ENCODE data around the gene MYPN. TPM values are rescaled to one million over a fixed set of nuclear protein-coding genes. Genes with fewer than 3 reads are reported as not detected.

Gene MYPN
- total RNA-seq, 4 donors from 2014 or later = 118 to 342 (median 193) TPM

- Histone ChIP-seq H3K4me1 (peaks cover 34 to 50% of the 10 kb centered on the region in 2 donors), H3K27ac (peak overlapping the region; percentile 83 to 94 (median 90)), H3K4me3 (peak overlapping the region in 2 of 4 donors; percentile 51 to 54), H3K27me3 (no peaks in the 10 kb centered on the region), H3K9me3 (no peaks in the 10 kb centered on the region), H3K36me3 (no peaks in the 10 kb centered on the region)
- TF ChIP-seq POLR2A (IDR thresholded peaks at IDR 0.05) = no peak
- TF ChIP-seq CTCF (IDR thresholded peaks at IDR 0.05 in 4 of 5, conservative IDR thresholded peaks at IDR 0.05 in 1 of 5) = no peak
- intact Hi-C loops (cut with DNase I; ENCODE audit: low total_unique reads) = no loop called here
- DNase-seq = no peak
- in situ Hi-C loops (cut with MboI; ENCODE audit: low sequenced_read_pairs in 4 of 4) = loop anchor here in 2 of 4 donors (5.0 kb wide), 2 partner anchors 60 to 65 kb away; no protein-coding TSS in a partner anchor
- ATAC-seq = no peak
Observed at GRCh38 chr10:68086910-68087684, 22.2 kb upstream of the MYPN start.

DNA sequence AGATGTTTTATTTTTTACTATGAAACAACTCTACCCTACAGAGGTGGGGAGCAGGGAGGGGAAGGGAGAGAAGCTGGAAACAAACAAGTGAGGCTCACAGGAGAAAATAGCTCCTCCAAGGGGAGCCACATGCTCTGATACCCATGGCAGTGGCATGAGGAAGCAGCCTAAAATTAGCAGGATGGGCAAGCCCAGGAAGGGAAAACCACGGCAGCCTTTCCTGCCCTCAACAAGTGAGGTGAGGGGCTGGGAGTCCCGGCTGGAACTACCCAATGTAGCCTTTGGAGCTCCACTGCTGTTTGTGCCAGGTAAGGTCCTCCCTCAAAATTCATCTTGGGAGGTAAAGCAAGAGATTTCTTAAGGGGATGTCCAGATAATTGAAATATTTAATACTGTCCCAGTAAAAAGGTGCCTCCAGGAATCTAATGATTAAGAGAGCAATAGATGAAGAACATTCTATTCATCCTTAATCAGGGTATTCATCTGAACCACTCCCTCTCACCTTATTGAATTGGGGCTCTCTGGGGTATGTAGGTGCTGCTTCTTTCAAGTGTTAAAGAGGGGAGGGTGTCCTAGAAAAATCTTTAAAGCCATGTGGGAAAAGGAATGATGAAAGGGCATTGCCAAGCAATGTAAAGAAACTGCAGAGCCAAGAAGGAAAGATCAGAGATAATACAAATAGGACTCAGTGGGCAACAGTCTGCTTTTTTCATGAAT, 21.4 kb upstream of the MYPN start:
- no peaks in the 10 kb centered on the region for H3K9me3 ChIP-seq
- DNase-seq (peak; percentile 79 to 84), ATAC-seq (peak; percentile 97)
- intact Hi-C loops (cut with DNase I; ENCODE audit: low total_unique reads) = no loop called here
- no peak for TF ChIP-seq CTCF (IDR thresholded peaks at IDR 0.05 in 4 of 5, conservative IDR thresholded peaks at IDR 0.05 in 1 of 5)
- TF ChIP-seq POLR2A (IDR thresholded peaks at IDR 0.05) = peak; percentile 50 to 84
- peaks cover 30 to 50% of the 10 kb centered on the region in 2 donors for H3K4me1 ChIP-seq
- in situ Hi-C loops (cut with MboI; ENCODE audit: low sequenced_read_pairs in 4 of 4) = loop anchor here in 2 of 4 donors (5.0 kb wide), 2 partner anchors 59 to 64 kb away; no protein-coding TSS in a partner anchor
- no peaks in the 10 kb centered on the region for H3K36me3 ChIP-seq
- H3K27ac ChIP-seq = peak overlapping the region; percentile 83 to 94 (median 90)
- H3K27me3 ChIP-seq = no peaks in the 10 kb centered on the region
- H3K4me3 ChIP-seq = peak overlapping the region; percentile 28 to 54 (median 42)

- TF ChIP-seq POLR2A (IDR thresholded peaks at IDR 0.05) (no peak), CTCF (IDR thresholded peaks at IDR 0.05 in 4 of 5, conservative IDR thresholded peaks at IDR 0.05 in 1 of 5) (no peak)
- ATAC-seq (no peak), DNase-seq (no peak)
- intact Hi-C loops (cut with DNase I; ENCODE audit: low total_unique reads) = no loop called here
- peak overlapping the region in 2 of 4 donors; percentile 51 to 54 for H3K4me3 ChIP-seq
- no peaks in the 10 kb centered on the region for H3K36me3 ChIP-seq
- H3K9me3 ChIP-seq = no peaks in the 10 kb centered on the region
- H3K4me1 ChIP-seq = peaks cover 22 to 41% of the 10 kb centered on the region in 2 donors
- in situ Hi-C loops (cut with MboI; ENCODE audit: low sequenced_read_pairs in 4 of 4) = loop anchor here in 2 of 4 donors (5.0 kb wide), 2 partner anchors 59 to 64 kb away; no protein-coding TSS in a partner anchor
- H3K27me3 ChIP-seq = no peaks in the 10 kb centered on the region
- H3K27ac ChIP-seq = peak overlapping the region; percentile 83 to 94 (median 90)
Observed at GRCh38 chr10:68088740-68089139, 20.5 kb upstream of the MYPN start.

- DNase-seq = no peak
- Histone ChIP-seq H3K36me3 (no peaks in the 10 kb centered on the region), H3K27me3 (no peaks in the 10 kb centered on the region), H3K4me1 (peaks cover 20 to 31% of the 10 kb centered on the region in 2 donors), H3K9me3 (no peaks in the 10 kb centered on the region), H3K27ac (peak overlapping the region; percentile 83 to 94 (median 90)), H3K4me3 (no peak overlapping the region)
- in situ Hi-C loops (cut with MboI; ENCODE audit: low sequenced_read_pairs in 4 of 4) (loop anchor here in 1 of 4 donors (10.0 kb wide), 1 partner anchor 54 kb away; no protein-coding TSS in a partner anchor), intact Hi-C loops (cut with DNase I; ENCODE audit: low total_unique reads) (no loop called here)
- TF ChIP-seq CTCF (IDR thresholded peaks at IDR 0.05 in 4 of 5, conservative IDR thresholded peaks at IDR 0.05 in 1 of 5) (no peak), POLR2A (IDR thresholded peaks at IDR 0.05) (no peak)
- no peak for ATAC-seq
Observed at GRCh38 chr10:68090586-68090985, 18.7 kb upstream of the MYPN start.

All from gastrocnemius medialis (tissue), 4 donors.